H1 (cell line): Measurements from ENCODE around the gene INHBB. TPM values are rescaled to one million over a fixed set of nuclear protein-coding genes. Genes with fewer than 3 reads are reported as not detected.
A peak's percentile ranks its signal among the peaks of the same experiment; 100 is the strongest.

Experiments used
- CTCF ChIP-seq, 3 experiments: IDR thresholded peaks; 1 replicate in 2 of 3; 2 replicates in 1 of 3; pipeline versions ENCODE4 v1.5.1 to v1.6.1; 2011; ENCODE audit warnings: low read length in 3 of 3, mild to moderate bottlenecking in 3 of 3, inconsistent platforms in 2 of 3, low read depth in 1 of 3, moderate library complexity in 1 of 3; ENCODE audit not compliant: insufficient read depth in 1 of 3; ENCODE audit errors: control extremely low read depth in 1 of 3
- EP300 ChIP-seq, 2 experiments: IDR thresholded peaks; 1 replicate in 1 of 2; 2 replicates in 1 of 2; pipeline ENCODE4 v1.6.1; 2011 to 2012; ENCODE audit warnings: low read depth in 2 of 2, low read length in 2 of 2, mild to moderate bottlenecking in 2 of 2, borderline replicate concordance in 1 of 2, inconsistent platforms in 1 of 2, moderate library complexity in 1 of 2
- PHF8 ChIP-seq: fragments of 200-600 bp; sonication (generic); conservative IDR thresholded peaks from 2 replicates; pipeline ENCODE4 v1.7.1; 2012; ENCODE audit warnings: low read depth, mild to moderate bottlenecking, inconsistent platforms, low read length, moderate library complexity
- POLR2AphosphoS5 ChIP-seq: IDR thresholded peaks from 2 replicates; pipeline ENCODE4 v1.6.1; 2011; ENCODE audit warnings: low read depth, low read length
- TAF7 ChIP-seq: optimal IDR thresholded peaks from 2 replicates; pipeline ENCODE3; 2011; ENCODE audit warnings: low read depth, mild to moderate bottlenecking, inconsistent platforms, low read length, moderate library complexity, borderline replicate concordance
- polyA plus RNA-seq, 7 experiments: library from polyadenylated mRNA; depleted of rRNA in 3 of 7; stranded (reverse) in 5 of 7; unstranded in 2 of 7; fragments of >200 nt in 5 of 7; fragments of 200-250 nt in 2 of 7; gene quantifications; 1 replicate in 5 of 7; 2 replicates in 1 of 7; 4 replicates in 1 of 7; pipeline versions ENCODE4 v1.2.1 to v1.2.3, GENCODE V29; 2011 to 2013; ENCODE audit warnings: missing spikeins in 2 of 7, mixed read lengths in 2 of 7
- total RNA-seq: library from RNA; stranded (reverse); fragmentation: NEBNext Ultra II Directional; extraction: Animal tissue kit (Norgen Biotek cat#: 25700); gene quantifications from 2 replicates; pipeline ENCODE4 v1.2.1, GENCODE V29; 2021
- TF ChIP-seq, protein P1 (sequence below): IDR thresholded peaks from 2 replicates; pipeline ENCODE4 v1.6.1; 2012; ENCODE audit warnings: inconsistent platforms

Gene INHBB
- total and polyA plus RNA-seq, 2 of the 8 experiments (the other 6 are each of a cell fraction or from before 2014, with no cell fraction given) = 0.30 to 0.32 TPM

GRCh38 chr2:120305296-120305695, 40.6 kb upstream of the INHBB start (continued):
- TF ChIP-seq CTCF (IDR thresholded peaks at IDR 0.05; ENCODE audit: control extremely low read depth in 1 of 3, insufficient read depth in 1 of 3, low read depth in 1 of 3, low read length in 3 of 3) (peak; percentile 34 to 43 (median 36)), TAF7 (no peak), POLR2AphosphoS5 (no peak), EP300 (IDR thresholded peaks at IDR 0.05; ENCODE audit: borderline replicate concordance in 1 of 2, low read depth in 2 of 2, low read length in 2 of 2) (no peak), PHF8 (no peak)
- TF ChIP-seq, protein P1, sequence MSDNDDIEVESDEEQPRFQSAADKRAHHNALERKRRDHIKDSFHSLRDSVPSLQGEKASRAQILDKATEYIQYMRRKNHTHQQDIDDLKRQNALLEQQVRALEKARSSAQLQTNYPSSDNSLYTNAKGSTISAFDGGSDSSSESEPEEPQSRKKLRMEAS = no peak
